ENCODE data around the gene MIEF1. TPM values are rescaled to one million over a fixed set of nuclear protein-coding genes. Genes with fewer than 3 reads are reported as not detected.
"Not testable (repeated sequence)": the region's sequence is repeated elsewhere in the genome, so short reads cannot be mapped to it uniquely, and the experiment has no call there.

MIEF1 gene
- total RNA-seq, 2 donors from 2014 or later: 18.8 to 36.9 TPM

DNA sequence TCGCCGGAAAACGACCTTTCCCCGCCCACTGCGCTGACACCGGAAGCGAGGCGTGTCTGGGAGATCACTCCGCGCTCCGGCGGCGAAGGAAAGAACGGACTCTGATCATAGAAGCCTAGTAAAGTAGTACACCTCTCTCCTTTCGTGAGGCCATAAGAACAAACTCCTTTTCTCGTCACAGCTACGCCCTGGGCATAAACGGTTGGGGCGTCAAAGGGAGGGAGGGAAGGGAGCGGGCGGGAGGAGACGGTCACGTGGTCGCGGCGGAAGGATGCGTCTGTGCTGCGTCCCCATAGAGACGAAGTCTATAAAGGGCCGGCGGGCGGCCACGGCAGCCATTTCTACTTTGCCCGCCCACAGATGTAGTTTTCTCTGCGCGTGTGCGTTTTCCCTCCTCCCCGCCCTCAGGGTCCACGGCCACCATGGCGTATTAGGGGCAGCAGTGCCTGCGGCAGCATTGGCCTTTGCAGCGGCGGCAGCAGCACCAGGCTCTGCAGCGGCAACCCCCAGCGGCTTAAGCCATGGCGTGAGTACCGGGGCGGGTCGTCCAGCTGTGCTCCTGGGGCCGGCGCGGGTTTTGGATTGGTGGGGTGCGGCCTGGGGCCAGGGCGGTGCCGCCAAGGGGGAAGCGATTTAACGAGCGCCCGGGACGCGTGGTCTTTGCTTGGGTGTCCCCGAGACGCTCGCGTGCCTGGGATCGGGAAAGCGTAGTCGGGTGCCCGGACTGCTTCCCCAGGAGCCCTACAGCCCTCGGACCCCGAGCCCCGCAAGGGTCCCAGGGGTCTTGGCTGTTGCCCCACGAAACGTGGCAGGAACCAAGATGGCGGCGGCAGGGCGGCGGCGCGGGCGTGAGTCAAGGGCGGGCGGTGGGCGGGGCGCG is 18.4 kb downstream of the MIEF1 start, which contains the start of gene ATF4:
ATF4 (plus strand) TSS at position 337 of the 880 bp plus-strand sequence. CDS start 884 bp downstream, outside the sequence.
- Histone ChIP-seq H3K27ac (peak within 1 kb of the TSS; percentile 100), H3K36me3 (peaks cover 34% of the 10 kb centered on the region), H3K27me3 (replicated peaks; ENCODE audit: insufficient read depth) (no peaks in the 10 kb centered on the region), H3K4me1 (ENCODE audit: control insufficient read depth in 1 of 2, low read depth in 2 of 2) (peaks cover 31 to 54% of the 10 kb centered on the region in 2 donors), H3K4me3 (peak within 1 kb of the TSS; percentile 95), H3K9me3 (no peaks in the 10 kb centered on the region)
- TF ChIP-seq, protein P1, sequence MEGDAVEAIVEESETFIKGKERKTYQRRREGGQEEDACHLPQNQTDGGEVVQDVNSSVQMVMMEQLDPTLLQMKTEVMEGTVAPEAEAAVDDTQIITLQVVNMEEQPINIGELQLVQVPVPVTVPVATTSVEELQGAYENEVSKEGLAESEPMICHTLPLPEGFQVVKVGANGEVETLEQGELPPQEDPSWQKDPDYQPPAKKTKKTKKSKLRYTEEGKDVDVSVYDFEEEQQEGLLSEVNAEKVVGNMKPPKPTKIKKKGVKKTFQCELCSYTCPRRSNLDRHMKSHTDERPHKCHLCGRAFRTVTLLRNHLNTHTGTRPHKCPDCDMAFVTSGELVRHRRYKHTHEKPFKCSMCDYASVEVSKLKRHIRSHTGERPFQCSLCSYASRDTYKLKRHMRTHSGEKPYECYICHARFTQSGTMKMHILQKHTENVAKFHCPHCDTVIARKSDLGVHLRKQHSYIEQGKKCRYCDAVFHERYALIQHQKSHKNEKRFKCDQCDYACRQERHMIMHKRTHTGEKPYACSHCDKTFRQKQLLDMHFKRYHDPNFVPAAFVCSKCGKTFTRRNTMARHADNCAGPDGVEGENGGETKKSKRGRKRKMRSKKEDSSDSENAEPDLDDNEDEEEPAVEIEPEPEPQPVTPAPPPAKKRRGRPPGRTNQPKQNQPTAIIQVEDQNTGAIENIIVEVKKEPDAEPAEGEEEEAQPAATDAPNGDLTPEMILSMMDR (IDR thresholded peaks at IDR 0.05): no peak
- ATAC-seq (ENCODE audit: insufficient number of reproducible peaks, low FRiP score, low read depth) (peak; percentile 37), DNase-seq (ENCODE audit: low spot score) (peak; percentile 77)

DNA sequence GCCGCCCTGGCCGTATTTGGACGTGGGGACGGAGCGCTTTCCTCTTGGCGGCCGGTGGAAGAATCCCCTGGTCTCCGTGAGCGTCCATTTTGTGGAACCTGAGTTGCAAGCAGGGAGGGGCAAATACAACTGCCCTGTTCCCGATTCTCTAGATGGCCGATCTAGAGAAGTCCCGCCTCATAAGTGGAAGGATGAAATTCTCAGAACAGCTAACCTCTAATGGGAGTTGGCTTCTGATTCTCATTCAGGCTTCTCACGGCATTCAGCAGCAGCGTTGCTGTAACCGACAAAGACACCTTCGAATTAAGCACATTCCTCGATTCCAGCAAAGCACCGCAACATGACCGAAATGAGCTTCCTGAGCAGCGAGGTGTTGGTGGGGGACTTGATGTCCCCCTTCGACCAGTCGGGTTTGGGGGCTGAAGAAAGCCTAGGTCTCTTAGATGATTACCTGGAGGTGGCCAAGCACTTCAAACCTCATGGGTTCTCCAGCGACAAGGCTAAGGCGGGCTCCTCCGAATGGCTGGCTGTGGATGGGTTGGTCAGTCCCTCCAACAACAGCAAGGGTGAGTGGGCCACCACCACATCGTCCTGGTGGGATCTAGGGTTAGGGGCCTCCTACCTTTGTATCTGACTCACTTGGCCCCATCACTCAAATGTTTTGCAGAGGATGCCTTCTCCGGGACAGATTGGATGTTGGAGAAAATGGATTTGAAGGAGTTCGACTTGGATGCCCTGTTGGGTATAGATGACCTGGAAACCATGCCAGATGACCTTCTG is 19.2 kb downstream of the MIEF1 start:
- not testable (repeated sequence) for H3K27me3 ChIP-seq (replicated peaks; ENCODE audit: insufficient read depth); ATAC-seq (ENCODE audit: insufficient number of reproducible peaks, low FRiP score, low read depth); DNase-seq (ENCODE audit: low spot score); H3K9me3 ChIP-seq
- peaks cover 34% of the 10 kb centered on the region for H3K36me3 ChIP-seq
- H3K4me1 ChIP-seq (ENCODE audit: control insufficient read depth in 1 of 2, low read depth in 2 of 2): peaks cover 31 to 62% of the 10 kb centered on the region in 2 donors
- H3K27ac ChIP-seq: peak overlapping the region; percentile 100
- H3K4me3 ChIP-seq: peak overlapping the region; percentile 95

DNA sequence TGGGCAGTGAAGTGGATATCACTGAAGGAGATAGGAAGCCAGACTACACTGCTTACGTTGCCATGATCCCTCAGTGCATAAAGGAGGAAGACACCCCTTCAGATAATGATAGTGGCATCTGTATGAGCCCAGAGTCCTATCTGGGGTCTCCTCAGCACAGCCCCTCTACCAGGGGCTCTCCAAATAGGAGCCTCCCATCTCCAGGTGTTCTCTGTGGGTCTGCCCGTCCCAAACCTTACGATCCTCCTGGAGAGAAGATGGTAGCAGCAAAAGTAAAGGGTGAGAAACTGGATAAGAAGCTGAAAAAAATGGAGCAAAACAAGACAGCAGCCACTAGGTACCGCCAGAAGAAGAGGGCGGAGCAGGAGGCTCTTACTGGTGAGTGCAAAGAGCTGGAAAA is 20.0 kb downstream of the MIEF1 start:
- peak overlapping the region; percentile 100 for H3K27ac ChIP-seq

GRCh38 chr22:39522567-39523300 is 20.6 kb downstream of the MIEF1 start:
- H3K4me1 ChIP-seq (ENCODE audit: control insufficient read depth in 1 of 2, low read depth in 2 of 2): peaks cover 31 to 74% of the 10 kb centered on the region in 2 donors
- H3K9me3 ChIP-seq: no peaks in the 10 kb centered on the region
- H3K27ac ChIP-seq: peak overlapping the region; percentile 100
- peak overlapping the region; percentile 95 for H3K4me3 ChIP-seq
- TF ChIP-seq, protein P1 (IDR thresholded peaks at IDR 0.05): no peak
- DNase-seq (ENCODE audit: low spot score) (no peak), ATAC-seq (ENCODE audit: insufficient number of reproducible peaks, low FRiP score, low read depth) (no peak)
- peaks cover 34% of the 10 kb centered on the region for H3K36me3 ChIP-seq
- no peaks in the 10 kb centered on the region for H3K27me3 ChIP-seq (replicated peaks; ENCODE audit: insufficient read depth)

More for the DNA sequence above, 20.0 kb downstream of the MIEF1 start:
- Histone ChIP-seq H3K4me3 (peak overlapping the region; percentile 95), H3K36me3 (peaks cover 34% of the 10 kb centered on the region), H3K4me1 (ENCODE audit: control insufficient read depth in 1 of 2, low read depth in 2 of 2) (peaks cover 31 to 67% of the 10 kb centered on the region in 2 donors)
- H3K9me3 ChIP-seq; H3K27me3 ChIP-seq (replicated peaks; ENCODE audit: insufficient read depth); ATAC-seq (ENCODE audit: insufficient number of reproducible peaks, low FRiP score, low read depth); DNase-seq (ENCODE audit: low spot score): not testable (repeated sequence)

- Histone ChIP-seq H3K4me3 (peak overlapping the region; percentile 95), H3K27ac (peak overlapping the region; percentile 22 to 33)
- TF ChIP-seq, protein P1 (IDR thresholded peaks at IDR 0.05): no peak
Observed at GRCh38 chr22:39524089-39524752, 22.1 kb downstream of the MIEF1 start.

More at GRCh38 chr22:39524089-39524752, 22.1 kb downstream of the MIEF1 start:
- Histone ChIP-seq H3K4me1 (ENCODE audit: control insufficient read depth in 1 of 2, low read depth in 2 of 2) (peaks cover 28 to 75% of the 10 kb centered on the region in 2 donors), H3K27me3 (replicated peaks; ENCODE audit: insufficient read depth) (no peaks in the 10 kb centered on the region), H3K36me3 (peaks cover 34% of the 10 kb centered on the region), H3K9me3 (no peaks in the 10 kb centered on the region)
- ATAC-seq (ENCODE audit: insufficient number of reproducible peaks, low FRiP score, low read depth) (no peak), DNase-seq (ENCODE audit: low spot score) (no peak)

All from thoracic aorta (tissue), 2 donors.